Psoas muscle (tissue), 8 donors: Measurements from ENCODE around the gene ZBTB39. TPM values are rescaled to one million over a fixed set of nuclear protein-coding genes. Genes with fewer than 3 reads are reported as not detected.

Experiments used
- ATAC-seq, 4 donors: fragments of 200-7000 bp; cut with Tn5 transposase; one replicate each; pipeline ENCODE4 v1.9.1; 2020; ENCODE audit warnings: moderate library complexity in 3 of 4, mild to moderate bottlenecking in 2 of 4
- DNase-seq, 2 donors: peaks; one replicate each; pipeline ENCODE4 v3.0.0-alpha.2; 2020
- H3K27ac ChIP-seq: fragments of 200-600 bp; one replicate; pipeline ENCODE4 v1.8.0; 2022
- H3K27me3 ChIP-seq, 3 donors: fragments of 200-600 bp in 1 of 3; one replicate each; pipeline versions ENCODE4 v1.6.1 to v1.8.0; 2013 to 2022; ENCODE audit warnings: low read length in 2 of 3, mild to moderate bottlenecking in 2 of 3, moderate library complexity in 1 of 3; ENCODE audit not compliant: insufficient read depth in 3 of 3
- H3K36me3 ChIP-seq, 2 donors: fragments of 200-600 bp in 1 of 2; one replicate each; pipeline versions ENCODE4 v1.6.1 to v1.8.0; 2013 to 2022; ENCODE audit warnings: low read depth in 1 of 2, mild to moderate bottlenecking in 1 of 2, moderate library complexity in 1 of 2; ENCODE audit not compliant: insufficient read depth in 1 of 2
- H3K4me1 ChIP-seq: fragments of 200-600 bp; one replicate; pipeline ENCODE4 v1.8.0; 2022
- H3K4me3 ChIP-seq: fragments of 200-600 bp; one replicate; pipeline ENCODE4 v1.8.0; 2022; ENCODE audit warnings: mild to moderate bottlenecking
- H3K9me3 ChIP-seq: fragments of 200-600 bp; one replicate; pipeline ENCODE4 v1.8.0; 2022
- CTCF ChIP-seq: fragments of 200-600 bp; IDR thresholded peaks from one replicate; pipeline ENCODE4 v1.8.0; 2022; ENCODE audit warnings: antibody characterized with exemption
- WGBS, 3 donors: extraction: QIAGEN DNeasy Blood & Tissue Kit; methylation state at CpG; one replicate each; pipeline versions ENCODE4 v1.1.6 to v1.1.7; 2013; 5-methylcytosine and 5-hydroxymethylcytosine counted together
- intact Hi-C, 2 donors: fragments of 100-400 bp; cut with DNase I; formaldehyde crosslinking; loops; one replicate each; pipeline versions ENCODE4 v1.11.0 to v1.14.2; 2022
- polyA plus RNA-seq, 3 donors: library from polyadenylated mRNA; stranded (reverse); fragments of 200-250 nt; gene quantifications; one replicate each; pipeline ENCODE4 v1.2.3, GENCODE V29; 2013
- total RNA-seq, 4 donors: library from RNA; stranded (reverse); fragmentation: NEBNext Ultra II Directional in 2 of 4; extraction: Animal tissue kit (Norgen Biotek cat#: 25700) in 2 of 4; gene quantifications; one replicate each; pipeline versions ENCODE4 v1.2.1 to v1.2.4, GENCODE V29; 2021 to 2023
- donor health status: healthy with polysubstance abuse.
- donor health status: DM: no; HTN: no; CAD: no; lungs with moderate emphysema.
- donor health status: Bipolar disorder and iron deficiency.
- donor health status: healthy.
- donor health status: DM: yes; HTN: yes; CAD: no.
- donor health status: DM: no; HTN: no; CAD: no.
- donor health status: DM: no; HTN: no; CAD: no.
- donor health status: DM: yes; HTN: yes; CAD: no.

The ZBTB39 gene
- total and polyA plus RNA-seq, 7 donors: 1.2 to 5.2 (median 3.2) TPM

DNA sequence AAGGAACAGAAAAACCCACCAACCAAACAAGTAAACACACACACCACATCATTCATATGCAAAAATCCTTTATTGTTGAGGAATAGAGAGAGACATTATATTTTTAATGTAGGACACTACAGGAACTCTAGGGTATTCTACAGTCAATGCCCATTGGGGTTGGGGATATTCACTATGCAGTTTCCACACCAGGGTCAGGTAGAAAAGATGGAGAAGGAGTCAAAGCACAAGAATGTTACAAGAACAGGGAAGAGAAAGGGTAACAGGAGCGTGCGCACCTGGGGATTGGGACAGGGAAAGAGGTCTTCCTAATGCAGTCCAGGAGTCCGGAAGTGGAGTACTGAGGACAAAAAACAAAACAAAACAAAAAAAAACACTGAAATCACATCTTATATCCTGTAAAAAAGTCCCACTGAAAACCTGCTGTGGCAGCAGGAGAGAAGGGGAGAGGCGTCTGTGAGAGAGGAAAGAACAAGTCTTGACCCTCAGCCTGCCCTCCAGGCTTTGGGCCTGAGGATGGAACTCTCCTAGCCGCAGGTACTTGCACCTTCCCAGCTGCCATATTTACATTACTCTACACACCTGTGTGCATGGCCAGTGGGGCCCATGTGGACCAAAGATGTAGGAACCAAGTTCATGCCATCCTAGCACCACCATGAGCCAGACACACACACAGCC lies 3.7 kb upstream of the ZBTB39 start:
- DNase-seq (no peak), ATAC-seq (no peak)
- Histone ChIP-seq H3K9me3 (no peaks in the 10 kb centered on the region), H3K4me1 (peaks cover 8% of the 10 kb centered on the region), H3K36me3 (no peaks in the 10 kb centered on the region), H3K27ac (no peak overlapping the region), H3K4me3 (no peak overlapping the region), H3K27me3 (peaks cover 0 to 9% (median 0%) of the 10 kb centered on the region in 3 donors)
- intact Hi-C loops: loop anchor here in 1 of 2 donors (5.0 to 10.0 kb wide), 3 partner anchors 52 to 495 kb away; partner anchors contain the start of gene STAT6
- WGBS, 3 donors: 89 to 93% (median 91%) methylated on average over 5 of the region's 5 CpGs
- no peak for TF ChIP-seq CTCF

GRCh38 chr12:57008178-57008577 lies 1.8 kb upstream of the ZBTB39 start:
- no peak for ATAC-seq
- TF ChIP-seq CTCF: peak; percentile 17
- intact Hi-C loops: loop anchor here in 1 of 2 donors (5.0 to 10.0 kb wide), 3 partner anchors 54 to 493 kb away; partner anchors contain the start of gene STAT6

GRCh38 chr12:57006809-57007475 lies 596 bp upstream of the ZBTB39 start:
- H3K27ac ChIP-seq: peak overlapping the region; percentile 58

More at GRCh38 chr12:57008178-57008577, 1.8 kb upstream of the ZBTB39 start:
- H3K27ac ChIP-seq: no peak overlapping the region
- peaks cover 10% of the 10 kb centered on the region for H3K4me1 ChIP-seq
- peaks cover 0 to 16% of the 10 kb centered on the region in 2 donors for H3K36me3 ChIP-seq
- H3K4me3 ChIP-seq: no peak overlapping the region
- H3K9me3 ChIP-seq: no peaks in the 10 kb centered on the region
- H3K27me3 ChIP-seq: no peaks in the 10 kb centered on the region
- DNase-seq: no peak

GRCh38 chr12:57004651-57005050 lies 1.7 kb downstream of the ZBTB39 start:
- no peak overlapping the region for H3K27ac ChIP-seq
- H3K4me1 ChIP-seq: peaks cover 10% of the 10 kb centered on the region
- no peak for ATAC-seq
- intact Hi-C loops: loop anchor here in 1 of 2 donors (5.0 to 10.0 kb wide), 4 partner anchors 58 to 490 kb away; partner anchors contain the start of gene STAT6
- 70 to 79% (median 73%) methylated on average over 6 of the region's 6 CpGs for WGBS, 3 donors
- H3K36me3 ChIP-seq: peaks cover 0 to 48% of the 10 kb centered on the region in 2 donors
- no peak overlapping the region for H3K4me3 ChIP-seq
- no peak for TF ChIP-seq CTCF
- H3K27me3 ChIP-seq: no peaks in the 10 kb centered on the region
- H3K9me3 ChIP-seq: no peaks in the 10 kb centered on the region
- no peak for DNase-seq

More at GRCh38 chr12:57006809-57007475, 596 bp upstream of the ZBTB39 start:
- Histone ChIP-seq H3K36me3 (peaks cover 0 to 28% of the 10 kb centered on the region in 2 donors), H3K9me3 (no peaks in the 10 kb centered on the region), H3K4me3 (peak overlapping the region; percentile 89), H3K27me3 (no peaks in the 10 kb centered on the region), H3K4me1 (peaks cover 10% of the 10 kb centered on the region)
- DNase-seq (no peak), ATAC-seq (no peak)
- TF ChIP-seq CTCF: no peak
- intact Hi-C loops: loop anchor here in 1 of 2 donors (5.0 to 10.0 kb wide), 3 partner anchors 55 to 492 kb away; partner anchors contain the start of gene STAT6
- WGBS, 3 donors: 60 to 68% (median 66%) methylated on average over 10 of the region's 10 CpGs
